ENCODE results near the gene BICC1. TPM values are rescaled to one million over a fixed set of nuclear protein-coding genes. Genes with fewer than 3 reads are reported as not detected.

The BICC1 gene
- total RNA-seq, 1 experiment from 2014 or later, result 13.9 TPM

DNA sequence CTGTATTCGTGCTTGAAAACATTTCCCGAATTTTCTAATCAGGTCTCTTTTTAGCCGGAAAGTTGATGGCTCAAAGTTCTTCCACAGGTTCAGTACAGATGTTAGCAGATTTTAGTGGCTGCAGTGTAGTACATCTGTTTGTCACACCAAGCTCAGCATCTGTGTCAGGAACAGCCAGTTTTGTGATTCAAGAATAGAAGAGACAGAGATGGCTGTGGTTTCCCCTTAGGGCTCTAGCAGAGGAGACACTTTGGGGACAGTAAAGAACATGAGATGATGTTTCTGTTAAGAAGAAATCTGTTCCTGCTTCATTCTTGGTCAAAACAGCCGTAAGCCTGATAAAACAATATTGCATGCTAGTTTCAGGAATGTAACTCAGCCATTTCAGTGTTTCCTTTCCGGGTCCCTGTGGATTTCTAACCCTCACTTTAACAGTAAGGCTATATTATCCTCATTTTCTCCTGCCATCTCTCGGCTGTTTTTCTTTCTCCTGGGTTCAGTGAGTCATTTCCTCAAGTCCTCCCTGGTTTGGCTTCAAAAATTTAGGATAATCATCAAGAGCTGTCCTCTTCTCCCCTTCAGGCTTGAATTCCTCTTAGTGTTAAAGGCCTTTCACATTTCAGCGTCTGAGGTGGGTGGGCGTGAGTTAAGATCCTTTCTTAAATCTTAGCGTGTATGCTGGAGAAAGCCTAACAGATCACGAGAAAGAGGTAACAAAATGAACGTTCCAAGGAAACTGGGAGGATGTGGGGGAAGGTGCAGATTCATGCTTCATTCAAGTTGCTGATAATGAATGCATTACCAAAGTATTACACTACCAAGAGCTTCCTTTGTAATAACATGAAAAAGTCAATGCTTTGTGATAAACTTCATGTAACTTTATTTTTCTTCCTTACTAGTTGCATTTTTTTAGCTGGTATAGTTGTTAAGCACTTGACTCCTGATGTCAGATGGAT lies 37.1 kb upstream of the BICC1 start:
- no peaks in the 10 kb centered on the region for H3K9me3 ChIP-seq (ENCODE audit: low read length)
- H2AFZ ChIP-seq (ENCODE audit: low read length), result peak overlapping the region; percentile 20
- H3K27me3 ChIP-seq (ENCODE audit: low read length), result peaks cover 27% of the 10 kb centered on the region
- ATAC-seq, result peak; percentile 61
- H3K4me3 ChIP-seq (ENCODE audit: low read length), result peak overlapping the region; percentile 9
- no peak overlapping the region for H3K27ac ChIP-seq (ENCODE audit: low read length)
- no TSS peak for BruUV-seq (replicated peaks)
- no peak overlapping the region for H3K9ac ChIP-seq (ENCODE audit: low read length)
- H3K79me2 ChIP-seq (ENCODE audit: low read length), result no peaks in the 10 kb centered on the region
- H3K4me1 ChIP-seq (ENCODE audit: insufficient read depth, low read length), result peaks cover 12% of the 10 kb centered on the region
- TF ChIP-seq EZH2 (IDR thresholded peaks at IDR 0.05; ENCODE audit: low read length, unreplicated experiment) (no peak), EZH2phosphoT487 (IDR thresholded peaks at IDR 0.05; ENCODE audit: borderline replicate concordance, low read length) (no peak)
- TF ChIP-seq, protein P1, sequence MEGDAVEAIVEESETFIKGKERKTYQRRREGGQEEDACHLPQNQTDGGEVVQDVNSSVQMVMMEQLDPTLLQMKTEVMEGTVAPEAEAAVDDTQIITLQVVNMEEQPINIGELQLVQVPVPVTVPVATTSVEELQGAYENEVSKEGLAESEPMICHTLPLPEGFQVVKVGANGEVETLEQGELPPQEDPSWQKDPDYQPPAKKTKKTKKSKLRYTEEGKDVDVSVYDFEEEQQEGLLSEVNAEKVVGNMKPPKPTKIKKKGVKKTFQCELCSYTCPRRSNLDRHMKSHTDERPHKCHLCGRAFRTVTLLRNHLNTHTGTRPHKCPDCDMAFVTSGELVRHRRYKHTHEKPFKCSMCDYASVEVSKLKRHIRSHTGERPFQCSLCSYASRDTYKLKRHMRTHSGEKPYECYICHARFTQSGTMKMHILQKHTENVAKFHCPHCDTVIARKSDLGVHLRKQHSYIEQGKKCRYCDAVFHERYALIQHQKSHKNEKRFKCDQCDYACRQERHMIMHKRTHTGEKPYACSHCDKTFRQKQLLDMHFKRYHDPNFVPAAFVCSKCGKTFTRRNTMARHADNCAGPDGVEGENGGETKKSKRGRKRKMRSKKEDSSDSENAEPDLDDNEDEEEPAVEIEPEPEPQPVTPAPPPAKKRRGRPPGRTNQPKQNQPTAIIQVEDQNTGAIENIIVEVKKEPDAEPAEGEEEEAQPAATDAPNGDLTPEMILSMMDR (conservative IDR thresholded peaks at IDR 0.05; ENCODE audit: low read depth, low read length), result no peak
- peak; percentile 43 for DNase-seq
- intact Hi-C loops (cut with micrococcal nuclease), result no loop called here
- CTCF ChIA-PET, result no interaction called here
- no peaks in the 10 kb centered on the region for H3K9me2 ChIP-seq (replicated peaks; ENCODE audit: low read length)
- peak overlapping the region; percentile 56 for H3K4me2 ChIP-seq (ENCODE audit: low read length)
- H4K20me1 ChIP-seq (ENCODE audit: low read length), result no peaks in the 10 kb centered on the region
- POLR2A ChIA-PET (ENCODE audit: unreplicated experiment), result no interaction called here
- H3K36me3 ChIP-seq (ENCODE audit: low read depth, low read length), result no peaks in the 10 kb centered on the region
- no peaks in the 10 kb centered on the region for H3F3A ChIP-seq (ENCODE audit: low read length, unreplicated experiment)

DNA sequence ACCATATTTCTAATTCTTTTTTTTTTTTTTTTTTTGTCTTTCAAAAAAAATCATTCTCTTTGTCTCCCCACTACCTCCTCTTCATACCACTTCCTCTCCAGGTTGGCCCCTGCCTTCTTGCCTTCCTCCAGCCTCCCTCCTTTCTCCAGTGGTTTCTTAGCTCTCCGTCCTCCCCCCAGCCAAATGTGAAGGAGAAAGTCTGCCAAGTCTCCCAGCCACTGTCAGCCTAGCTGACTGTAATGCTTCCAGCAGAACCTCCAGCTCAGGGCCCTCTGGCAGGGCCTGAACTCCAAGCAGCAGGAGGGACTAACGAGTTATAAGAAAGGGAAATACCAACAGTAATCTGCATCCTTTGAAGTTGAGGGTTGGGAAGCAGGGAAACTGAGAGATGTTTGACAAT lies 35.5 kb upstream of the BICC1 start:
- CTCF ChIA-PET, result no interaction called here

More for the DNA sequence above, 35.5 kb upstream of the BICC1 start:
- intact Hi-C loops (cut with micrococcal nuclease), result no loop called here
- no peak overlapping the region for H3K4me2 ChIP-seq (ENCODE audit: low read length)
- DNase-seq, result no peak
- no peak overlapping the region for H2AFZ ChIP-seq (ENCODE audit: low read length)
- no peaks in the 10 kb centered on the region for H4K20me1 ChIP-seq (ENCODE audit: low read length)
- peaks cover 12% of the 10 kb centered on the region for H3K4me1 ChIP-seq (ENCODE audit: insufficient read depth, low read length)
- no peak overlapping the region for H3K4me3 ChIP-seq (ENCODE audit: low read length)
- no peaks in the 10 kb centered on the region for H3K36me3 ChIP-seq (ENCODE audit: low read depth, low read length)
- H3K9me3 ChIP-seq (ENCODE audit: low read length), result no peaks in the 10 kb centered on the region
- ATAC-seq, result no peak
- H3F3A ChIP-seq (ENCODE audit: low read length, unreplicated experiment), result no peaks in the 10 kb centered on the region
- TF ChIP-seq, protein P1 (conservative IDR thresholded peaks at IDR 0.05; ENCODE audit: low read depth, low read length), result no peak
- TF ChIP-seq EZH2 (IDR thresholded peaks at IDR 0.05; ENCODE audit: low read length, unreplicated experiment) (no peak), EZH2phosphoT487 (IDR thresholded peaks at IDR 0.05; ENCODE audit: borderline replicate concordance, low read length) (no peak)
- POLR2A ChIA-PET (ENCODE audit: unreplicated experiment), result no interaction called here
- H3K27me3 ChIP-seq (ENCODE audit: low read length), result peaks cover 12% of the 10 kb centered on the region; the same call in 1 of the 2 replicates
- H3K9me2 ChIP-seq (replicated peaks; ENCODE audit: low read length), result no peaks in the 10 kb centered on the region
- no TSS peak for BruUV-seq (replicated peaks)
- no peaks in the 10 kb centered on the region for H3K79me2 ChIP-seq (ENCODE audit: low read length)
- no peak overlapping the region for H3K9ac ChIP-seq (ENCODE audit: low read length)
- no peak overlapping the region for H3K27ac ChIP-seq (ENCODE audit: low read length)

All from PC-3 (cell line).